Stimulated activated naive CD8-positive, alpha-beta T cell treated with anti-CD3 and anti-CD28 coated beads, Interleukin-15, Interleukin-2, amounts not matched to agents 100 U/mL and 50 U/mL, for 24 hours (primary cell): ENCODE results near the gene ZNF526.

Source experiments
- ATAC-seq: fragments of 150-1000 bp; cut with Tn5 transposase; one replicate; pipeline ENCODE4 v1.10.0; 2021
- DNase-seq: peaks from one replicate; pipeline ENCODE4 v3.0.0; 2021

ZNF526 gene

DNA sequence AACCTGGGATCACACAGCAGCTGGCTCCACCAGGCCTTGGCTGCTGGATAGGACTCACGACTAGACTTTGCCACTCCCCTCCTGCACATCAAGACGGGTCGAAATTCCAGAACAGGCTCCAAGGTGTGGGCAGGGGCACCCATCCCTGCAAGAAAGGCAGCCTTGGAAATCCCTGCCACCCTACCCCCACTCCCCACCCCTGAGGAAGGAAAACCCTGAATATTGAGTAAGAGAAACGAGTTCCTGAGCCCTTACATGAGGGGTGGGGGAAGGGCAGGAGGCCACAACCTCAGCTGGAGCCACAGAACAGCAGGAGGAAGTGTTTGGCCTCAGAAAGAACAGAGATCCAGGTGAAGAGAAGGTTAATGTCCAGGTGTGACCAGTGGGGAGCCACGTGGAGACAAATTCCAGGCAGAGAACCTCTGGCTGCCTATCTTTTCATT is 22.7 kb upstream of the ZNF526 start:
- ATAC-seq (no peak), DNase-seq (no peak)

GRCh38 chr19:42198676-42199439 is 21.3 kb upstream of the ZNF526 start:
- ATAC-seq, result peak; percentile 51
- DNase-seq, result peak; percentile 73

DNA sequence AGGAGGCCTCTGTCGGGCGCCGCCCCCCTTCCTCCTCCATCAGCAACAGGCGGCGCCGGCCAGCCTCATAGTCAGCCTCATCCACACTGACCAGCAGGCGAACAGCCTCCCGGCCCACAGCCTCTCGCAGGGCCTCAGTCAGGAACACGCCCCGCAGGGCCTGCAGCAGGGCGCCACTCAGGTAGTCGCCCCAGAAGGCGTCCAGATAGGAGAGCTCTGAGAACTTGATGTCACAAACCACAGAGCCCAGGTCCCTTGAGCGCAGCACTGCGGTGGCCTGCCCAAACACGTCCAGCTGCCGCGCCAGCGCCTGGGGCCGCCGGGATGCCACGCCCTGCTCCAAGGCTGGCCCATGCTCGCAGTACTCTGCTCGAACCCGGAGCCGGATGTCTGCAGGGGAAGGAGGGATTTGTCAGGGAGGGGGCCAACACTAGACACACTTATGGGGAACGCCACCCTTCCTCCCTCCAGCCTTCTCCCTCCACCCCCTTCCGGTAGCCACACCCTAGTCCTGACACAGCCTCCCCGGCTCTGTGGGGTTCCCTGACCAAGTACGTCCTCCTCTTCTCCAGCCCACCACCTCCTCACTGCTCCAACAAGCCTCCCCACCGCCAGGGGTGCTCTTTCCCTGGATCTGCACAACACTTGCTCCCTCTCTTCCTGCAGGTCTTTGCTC is 20.5 kb upstream of the ZNF526 start:
- ATAC-seq (peak; percentile 73), DNase-seq (peak; percentile 79)

DNA sequence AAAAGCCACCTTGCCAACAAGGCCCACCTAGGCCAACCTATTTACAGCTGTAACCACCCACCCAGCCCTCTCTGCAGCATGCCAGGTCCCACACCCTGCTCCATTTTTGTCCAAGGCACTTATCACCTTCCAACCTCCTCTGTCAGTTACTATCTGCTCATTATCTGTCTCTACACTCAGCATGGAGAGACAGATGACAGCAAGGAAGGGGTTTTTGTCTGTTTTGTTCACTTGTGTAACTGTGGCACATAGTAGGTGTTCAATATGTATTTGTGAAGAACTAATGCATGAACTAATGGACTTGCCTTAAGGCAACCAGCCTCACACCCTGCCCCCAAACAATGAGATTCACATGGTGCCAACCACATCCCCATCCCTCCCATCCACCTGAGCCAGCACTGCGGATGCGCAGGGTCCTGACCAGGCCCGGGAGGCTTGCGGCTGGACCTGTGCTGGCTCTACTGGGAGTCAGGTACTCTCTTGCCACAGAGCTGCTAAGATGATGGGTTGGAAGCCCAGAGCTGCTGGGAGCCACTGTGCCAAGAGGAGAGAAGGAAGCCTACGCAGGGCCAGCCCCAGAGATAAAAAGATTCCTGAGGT is 19.9 kb upstream of the ZNF526 start:
- DNase-seq (no peak), ATAC-seq (no peak)

- ATAC-seq (peak; percentile 57), DNase-seq (peak; percentile 65)
Observed at GRCh38 chr19:42201489-42202289, 18.4 kb upstream of the ZNF526 start.

DNA sequence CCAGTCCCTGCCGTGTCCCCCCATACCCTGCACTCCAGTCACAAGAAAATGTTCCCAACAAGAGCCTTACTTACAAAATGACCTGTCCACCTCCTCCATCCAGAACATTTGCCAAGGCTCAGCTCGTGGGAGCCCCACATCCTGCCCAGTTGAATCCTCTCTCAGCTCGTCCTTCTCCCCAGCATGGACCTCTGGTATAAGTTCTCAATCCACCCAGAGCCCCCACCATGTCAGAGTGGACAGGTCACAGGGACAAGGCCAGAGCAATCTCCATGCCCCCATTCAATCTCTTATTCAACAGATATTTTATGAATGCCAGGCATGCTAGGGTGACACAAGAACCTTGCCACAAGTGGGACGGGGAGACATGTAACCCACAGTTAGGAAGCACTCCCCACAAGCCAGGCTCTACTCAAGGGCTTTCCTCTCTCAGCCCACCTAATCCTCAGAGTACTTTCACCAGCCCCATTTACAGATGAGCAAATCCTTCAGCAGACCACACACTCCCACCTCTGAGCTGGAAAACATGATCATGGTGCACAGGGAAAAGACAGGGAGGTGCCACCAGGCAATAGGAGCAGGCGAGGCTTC is 17.7 kb upstream of the ZNF526 start:
- DNase-seq (no peak), ATAC-seq (no peak)

DNA sequence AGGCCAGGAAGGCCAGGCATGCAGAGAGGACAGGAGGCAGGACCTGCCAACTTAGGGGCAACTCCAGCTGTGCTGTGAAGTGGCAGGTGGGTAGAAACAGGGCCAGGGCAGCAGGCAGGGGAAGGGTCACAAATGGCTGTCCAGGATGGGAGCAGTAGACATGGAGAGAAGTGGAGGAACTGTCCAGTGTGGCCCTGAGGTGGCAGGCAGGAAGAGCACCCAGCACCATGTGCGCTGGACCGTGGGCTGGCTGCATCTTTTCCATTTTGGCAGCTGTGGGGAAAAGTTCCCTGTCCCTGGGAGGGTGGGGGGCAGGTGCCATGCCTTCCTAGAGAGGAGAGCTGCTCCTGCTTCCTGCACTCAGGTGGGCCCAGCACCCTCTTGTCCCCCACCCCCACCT is 16.4 kb upstream of the ZNF526 start:
- ATAC-seq (no peak), DNase-seq (no peak)

GRCh38 chr19:42204664-42205063 is 15.4 kb upstream of the ZNF526 start:
- ATAC-seq, result no peak

DNA sequence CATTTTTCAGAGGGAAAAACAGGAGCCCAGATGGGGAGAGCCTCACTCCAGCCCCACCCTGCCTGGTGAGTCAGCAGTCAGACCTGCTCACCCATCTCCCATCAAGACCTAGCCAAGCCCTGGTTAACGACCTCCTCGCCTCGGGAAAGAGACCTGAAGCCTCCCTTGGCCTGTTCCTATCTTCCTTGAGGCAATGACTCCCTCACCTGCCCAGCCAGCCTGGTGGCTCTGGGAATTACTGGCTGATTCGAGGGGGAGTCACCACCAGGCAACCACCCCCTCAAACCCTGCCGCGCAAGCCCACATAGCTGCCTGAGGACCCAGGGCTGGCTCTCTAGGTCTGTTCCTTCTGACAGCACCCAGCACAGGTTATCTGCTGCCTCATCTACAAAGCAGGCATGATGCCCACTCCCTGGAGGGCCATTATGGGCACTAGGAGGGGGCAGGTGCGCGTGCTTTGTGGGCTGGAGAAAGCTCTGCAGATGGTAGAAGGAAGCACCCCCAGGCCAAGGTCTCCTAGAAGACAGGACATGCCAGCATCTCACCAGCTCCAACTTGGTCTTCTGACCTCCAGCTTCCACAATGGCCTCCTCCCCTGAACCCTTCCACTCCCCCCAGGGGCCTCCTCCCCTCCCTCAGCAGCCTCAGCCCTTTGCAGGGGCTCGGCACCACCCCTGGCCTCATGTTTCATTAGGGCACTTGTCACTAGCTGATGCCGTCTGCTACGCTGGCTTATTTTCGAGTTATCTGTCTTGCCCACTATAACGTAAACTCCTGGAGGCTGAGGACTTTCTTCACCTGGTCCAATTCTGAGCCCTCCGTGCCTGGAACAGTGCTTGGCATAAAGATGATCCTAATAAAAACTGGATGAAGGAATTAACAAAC is 13.0 kb upstream of the ZNF526 start:
- DNase-seq, result no peak
- ATAC-seq, result no peak

More at GRCh38 chr19:42204664-42205063, 15.4 kb upstream of the ZNF526 start:
- DNase-seq, result no peak

DNA sequence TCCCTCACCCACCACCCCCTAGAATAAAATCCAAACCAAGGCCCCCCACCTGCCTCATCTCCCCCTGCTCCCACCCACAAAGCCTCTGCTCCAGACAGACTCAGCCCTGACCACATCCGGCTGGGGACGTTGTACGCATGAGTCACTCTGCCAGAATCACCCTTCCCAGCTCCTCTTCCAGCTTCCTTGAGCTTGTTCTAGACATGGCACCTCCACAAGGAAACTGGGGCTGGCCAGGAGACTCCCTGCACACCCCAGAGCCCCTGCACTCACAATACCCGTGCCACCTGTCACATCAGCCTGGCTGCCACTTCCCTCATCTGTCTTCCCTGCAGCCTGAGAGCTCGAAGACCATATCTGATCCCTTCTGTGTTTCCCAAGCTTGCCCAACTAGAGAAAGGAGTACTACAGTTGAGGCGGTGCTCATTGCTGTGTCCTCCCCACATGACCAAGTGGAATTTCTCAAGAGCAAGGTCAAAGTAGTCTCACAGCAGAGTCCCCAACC is 12.3 kb upstream of the ZNF526 start:
- ATAC-seq (no peak), DNase-seq (no peak)

- ATAC-seq, result no peak
- DNase-seq, result no peak
Observed at GRCh38 chr19:42208612-42209011, 11.5 kb upstream of the ZNF526 start.

- ATAC-seq, result no peak
- DNase-seq, result no peak
Observed at GRCh38 chr19:42212886-42213285, 7.2 kb upstream of the ZNF526 start.

- no peak for ATAC-seq
- DNase-seq, result no peak
Observed at GRCh38 chr19:42214810-42215485, 5.2 kb upstream of the ZNF526 start.

DNA sequence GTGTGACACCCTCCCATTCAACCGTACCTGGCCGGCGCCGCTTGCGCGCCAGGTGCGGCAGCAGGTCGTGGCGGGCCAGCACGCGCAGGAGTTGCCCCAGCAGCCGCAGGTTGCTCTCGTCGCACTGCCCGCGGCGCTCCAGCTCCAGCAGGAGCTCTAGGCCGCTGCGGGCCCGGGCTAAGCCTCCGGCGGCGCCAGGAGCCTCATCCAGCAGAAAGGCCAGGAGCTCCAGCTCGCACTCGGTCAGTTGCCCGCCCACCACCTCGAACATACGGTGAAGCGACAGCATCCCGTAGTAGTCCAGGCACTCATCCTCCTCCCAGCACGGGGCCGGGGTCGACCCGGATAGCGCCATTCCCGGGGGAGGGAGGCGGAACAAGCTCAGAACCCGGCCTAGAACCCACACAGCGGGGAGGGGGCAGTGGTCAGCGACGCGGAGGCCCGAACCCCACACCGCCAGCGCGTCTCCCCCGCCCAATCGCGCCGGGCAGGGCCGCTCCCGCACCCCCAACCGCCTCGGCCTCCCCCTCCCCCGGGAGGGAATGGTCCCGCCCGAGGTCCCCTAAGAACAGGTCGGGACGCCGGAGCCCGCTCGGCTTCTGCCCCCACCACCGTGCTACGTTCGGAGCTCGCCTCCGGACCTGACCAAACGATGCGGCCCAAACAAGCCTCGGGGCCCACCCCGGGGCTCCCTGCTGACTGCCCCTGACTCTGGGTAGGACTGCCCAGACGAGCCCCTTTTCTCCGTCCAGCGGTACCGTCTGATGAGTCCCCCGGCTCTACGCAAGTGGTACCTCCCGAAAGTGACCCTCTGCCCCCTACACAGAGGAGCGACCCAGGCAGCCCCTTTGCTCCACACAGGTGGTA is 3.2 kb upstream of the ZNF526 start:
- peak; percentile 53 for DNase-seq
- no peak for ATAC-seq

DNA sequence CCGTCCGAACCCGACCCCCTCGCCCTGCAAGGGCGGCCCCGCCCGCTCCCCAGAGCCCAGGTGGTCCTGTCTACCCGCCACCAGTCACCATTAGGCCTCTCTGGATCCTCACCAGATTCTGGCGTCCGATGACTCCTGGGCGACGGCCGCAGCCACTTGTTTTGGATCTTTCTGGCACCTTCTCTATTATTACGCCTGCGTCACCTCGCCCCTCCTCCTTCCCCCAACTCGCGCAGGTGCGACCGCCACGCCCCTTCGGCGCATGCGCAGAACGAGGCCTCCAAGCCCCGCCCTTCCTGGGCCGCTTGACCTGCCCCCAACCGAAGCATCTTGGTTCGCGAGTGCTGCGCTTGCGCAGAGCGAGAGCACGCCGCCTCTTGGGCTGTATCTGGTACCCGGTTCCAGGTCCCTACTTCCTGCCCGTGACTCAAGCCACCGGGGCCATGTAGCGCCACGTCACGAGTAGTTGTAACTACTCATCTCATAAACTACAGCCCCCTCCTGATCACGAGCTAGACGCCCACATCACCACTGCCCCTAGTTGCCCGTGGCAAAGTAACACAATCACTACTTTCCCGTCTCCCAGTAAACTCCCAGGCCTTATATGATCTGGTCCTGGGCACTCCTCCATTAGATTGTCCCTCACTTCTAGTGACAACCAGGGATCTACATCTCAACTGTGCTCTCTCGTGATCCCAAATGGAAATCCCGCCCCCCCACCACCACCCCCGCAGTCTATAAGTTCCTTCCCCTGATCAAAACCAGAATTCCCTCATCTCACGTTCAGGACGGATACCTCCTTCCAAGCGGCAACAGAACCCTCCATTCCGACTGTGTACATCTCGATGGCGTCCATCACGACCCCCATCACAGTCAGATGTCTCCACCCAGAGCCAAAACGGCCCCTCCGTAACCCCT is 2.3 kb upstream of the ZNF526 start, which contains the start of gene DEDD2:
Gene DEDD2 (minus strand): TSS at position 158 of the 918 bp plus-strand sequence. CDS start 670 bp downstream, outside the sequence.
- DNase-seq, result peak; percentile 100
- peak; percentile 81 for ATAC-seq

GRCh38 chr19:42220751-42221097 is 612 bp downstream of the ZNF526 start:
- no peak for ATAC-seq
- DNase-seq, result no peak

- no peak for ATAC-seq
Observed at GRCh38 chr19:42224940-42225717, 5.0 kb downstream of the ZNF526 start.

More at GRCh38 chr19:42224940-42225717, 5.0 kb downstream of the ZNF526 start:
- no peak for DNase-seq
